ENCODE data around the gene DSN1.

DNA sequence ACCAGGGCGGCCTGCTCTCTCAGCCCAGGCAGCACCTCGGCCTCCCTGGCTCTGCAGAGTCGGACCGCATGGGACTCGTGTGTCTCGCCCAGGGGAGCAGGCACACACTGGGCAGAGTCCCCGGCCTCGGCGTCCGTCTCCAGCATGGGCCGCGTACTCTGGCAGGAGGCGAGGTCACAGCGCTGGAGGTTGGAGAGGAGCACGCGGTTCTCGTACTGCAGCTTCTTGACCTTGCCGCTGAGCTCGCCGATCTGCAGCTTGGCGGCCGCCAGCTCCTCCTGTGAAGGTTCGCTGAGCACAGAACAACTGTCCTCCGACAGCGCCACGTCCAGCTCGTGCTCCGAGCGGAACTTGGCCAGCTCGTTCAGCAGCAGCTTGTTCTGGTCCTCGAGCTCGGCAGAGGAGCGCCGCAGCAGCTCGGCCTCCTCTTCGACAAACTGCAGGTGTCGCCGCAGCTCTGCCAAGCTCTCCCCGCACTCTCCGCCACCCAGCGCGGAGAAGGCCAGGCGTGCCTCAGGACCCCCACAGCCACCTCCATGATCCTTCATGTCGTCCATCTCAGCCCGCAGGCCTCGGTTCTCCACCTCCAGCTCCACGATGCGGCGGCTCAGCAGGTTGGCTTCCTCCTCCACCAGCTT lies 42.0 kb upstream of the DSN1 start:
- TF ChIP-seq POLR2A (IDR thresholded peaks at IDR 0.05; ENCODE audit: low read depth, low read length) (no peak), POLR2AphosphoS5 (IDR thresholded peaks at IDR 0.05; ENCODE audit: low read depth, low read length) (no peak), TAF1 (IDR thresholded peaks at IDR 0.05; ENCODE audit: low read depth, low read length) (no peak), SPI1 (IDR thresholded peaks at IDR 0.05; ENCODE audit: low read depth, low read length) (no peak), PAX5 (IDR thresholded peaks at IDR 0.05; ENCODE audit: insufficient read depth, low read length, severe bottlenecking) (no peak), POU2F2 (IDR thresholded peaks at IDR 0.05; ENCODE audit: low read depth, low read length) (no peak)

All from GM12891 (cell line).